Liver (tissue), 9 donors: ENCODE measurements around the gene DLL1. TPM values are rescaled to one million over a fixed set of nuclear protein-coding genes. Genes with fewer than 3 reads are reported as not detected.

Source experiments
- DNase-seq: peaks from one replicate; pipeline ENCODE4 v3.0.0-alpha.2; 2017; ENCODE audit warnings: low spot score
- H3K27ac ChIP-seq, 2 donors: one replicate each; pipeline ENCODE4 v1.7.0; 2013; ENCODE audit warnings: inconsistent platforms in 2 of 2, low read length in 2 of 2, control low read depth in 1 of 2, low read depth in 1 of 2, mild to moderate bottlenecking in 1 of 2
- H3K27me3 ChIP-seq, 4 donors: one replicate each; pipeline versions ENCODE4 v1.6.1 to v1.7.0; 2013; ENCODE audit warnings: low read length in 3 of 4, inconsistent platforms in 1 of 4, mild to moderate bottlenecking in 1 of 4, moderate library complexity in 1 of 4; ENCODE audit not compliant: control insufficient read depth in 4 of 4, insufficient read depth in 4 of 4
- H3K36me3 ChIP-seq, 4 donors: one replicate each; pipeline versions ENCODE4 v1.6.1 to v1.7.0; 2013; ENCODE audit warnings: low read length in 3 of 4, mild to moderate bottlenecking in 3 of 4, low read depth in 1 of 4, moderate library complexity in 1 of 4; ENCODE audit not compliant: control insufficient read depth in 4 of 4, insufficient read depth in 3 of 4
- H3K4me1 ChIP-seq, 4 donors: one replicate each; pipeline versions ENCODE4 v1.6.1 to v1.7.0; 2013; ENCODE audit warnings: low read length in 3 of 4, mild to moderate bottlenecking in 3 of 4, moderate library complexity in 1 of 4; ENCODE audit not compliant: control insufficient read depth in 4 of 4, insufficient read depth in 4 of 4
- H3K4me3 ChIP-seq, 3 donors: one replicate each; pipeline versions ENCODE4 v1.6.1 to v1.7.0; 2013; ENCODE audit warnings: low read length in 3 of 3, control low read depth in 1 of 3, low read depth in 1 of 3, mild to moderate bottlenecking in 1 of 3
- H3K9ac ChIP-seq, 2 donors: one replicate each; pipeline ENCODE4 v1.7.0; 2013; ENCODE audit warnings: low read length in 2 of 2, mild to moderate bottlenecking in 2 of 2, moderate library complexity in 2 of 2, control low read depth in 1 of 2, low read depth in 1 of 2
- H3K9me3 ChIP-seq, 4 donors: one replicate each; pipeline versions ENCODE4 v1.6.1 to v1.7.0; 2013; ENCODE audit warnings: low read length in 3 of 4; ENCODE audit not compliant: control insufficient read depth in 4 of 4
- ATF3 ChIP-seq: IDR thresholded peaks from 2 replicates; pipeline ENCODE4 v1.6.1; 2016; ENCODE audit warnings: antibody characterized with exemption
- CTCF ChIP-seq: fragments of 150-350 bp; IDR thresholded peaks from 2 replicates; pipeline ENCODE4 v1.5.1; 2017; ENCODE audit warnings: improper control_type of control experiment, low read depth, low read length; ENCODE audit not compliant: missing input control
- EGR1 ChIP-seq, 2 donors: IDR thresholded peaks; 2 replicates each; pipeline ENCODE4 v1.6.1; 2016 to 2018; ENCODE audit warnings: antibody characterized with exemption in 2 of 2, low read depth in 2 of 2
- FOXA1 ChIP-seq: IDR thresholded peaks from 2 replicates; pipeline ENCODE4 v1.6.1; 2016; ENCODE audit warnings: antibody characterized with exemption
- FOXA2 ChIP-seq: IDR thresholded peaks from 2 replicates; pipeline ENCODE4 v1.6.1; 2016; ENCODE audit warnings: antibody characterized with exemption
- HNF4A ChIP-seq, 2 donors: conservative IDR thresholded peaks; 2 replicates each; pipeline ENCODE4 v1.6.1; 2016; ENCODE audit warnings: antibody characterized with exemption in 2 of 2, mild to moderate bottlenecking in 2 of 2
- HNF4G ChIP-seq: IDR thresholded peaks from 2 replicates; pipeline ENCODE4 v1.6.1; 2016; ENCODE audit warnings: antibody characterized with exemption
- MAX ChIP-seq: IDR thresholded peaks from 2 replicates; pipeline ENCODE4 v1.6.1; 2016; ENCODE audit warnings: antibody characterized with exemption
- NR2F2 ChIP-seq: IDR thresholded peaks from 2 replicates; pipeline ENCODE4 v1.6.1; 2016; ENCODE audit warnings: antibody characterized with exemption
- RAD21 ChIP-seq, 2 donors: IDR thresholded peaks; 2 replicates each; pipeline ENCODE4 v1.6.1; 2016; ENCODE audit warnings: antibody characterized with exemption in 2 of 2, mild to moderate bottlenecking in 2 of 2
- REST ChIP-seq: IDR thresholded peaks from 2 replicates; pipeline ENCODE4 v1.6.1; 2016; ENCODE audit warnings: antibody characterized with exemption, mild to moderate bottlenecking
- RXRA ChIP-seq, 2 donors: IDR thresholded peaks; 2 replicates each; pipeline ENCODE4 v1.6.1; 2017 to 2018; ENCODE audit warnings: antibody characterized with exemption in 2 of 2, mild to moderate bottlenecking in 1 of 2
- SP1 ChIP-seq: IDR thresholded peaks from 2 replicates; pipeline ENCODE4 v1.6.1; 2018; ENCODE audit warnings: antibody characterized with exemption, mild to moderate bottlenecking
- TAF1 ChIP-seq: conservative IDR thresholded peaks from 2 replicates; pipeline ENCODE4 v1.6.1; 2016; ENCODE audit warnings: antibody characterized with exemption, mild to moderate bottlenecking
- YY1 ChIP-seq: IDR thresholded peaks from 2 replicates; pipeline ENCODE4 v1.6.1; 2016; ENCODE audit warnings: antibody characterized with exemption, mild to moderate bottlenecking
- ZBTB33 ChIP-seq: IDR thresholded peaks from 2 replicates; pipeline ENCODE4 v1.6.1; 2016; ENCODE audit warnings: antibody characterized with exemption
- WGBS: extraction: QIAGEN DNeasy Blood & Tissue Kit; methylation state at CpG from one replicate; pipeline ENCODE4 v1.1.7; 2013; 5-methylcytosine and 5-hydroxymethylcytosine counted together
- polyA plus RNA-seq, 2 donors: library from polyadenylated mRNA; stranded (reverse) in 1 of 2; unstranded in 1 of 2; fragments of 200-250 nt in 1 of 2; fragments of >200 nt in 1 of 2; fragmentation: Nextera tagmentation in 1 of 2; extraction: Ambion mirVana in 1 of 2; gene quantifications; one replicate each; pipeline versions ENCODE4 v1.2.1 to v1.2.3, GENCODE V29; 2013 to 2015
- total RNA-seq, 2 donors: library from RNA; depleted of rRNA; stranded (reverse); fragments of >200 nt; gene quantifications; one replicate each; pipeline ENCODE4 v1.2.3, GENCODE V29; 2014
- donor health status: healthy.
- donor health status: healthy.
- donor health status: healthy.
- donor health status: healthy.
- donor health status: healthy.

The DLL1 gene
- total and polyA plus RNA-seq, 4 donors: 1.0 to 2.3 (median 1.7) TPM

GRCh38 chr6:170291271-170292110 is 613 bp upstream of the DLL1 start:
- no peak for TF ChIP-seq ZBTB33
- TF ChIP-seq RAD21 (IDR thresholded peaks at IDR 0.05): peak; percentile 18 to 35
- 2% methylated on average over 87 of the region's 87 CpGs for WGBS

GRCh38 chr6:170289951-170290295 is 955 bp downstream of the DLL1 start:
- 3% methylated on average over 41 of the region's 41 CpGs for WGBS
- Histone ChIP-seq H3K36me3 (peaks cover 0 to 2% (median 0%) of the 10 kb centered on the region in 4 donors), H3K27me3 (peaks cover 0 to 13% (median 9%) of the 10 kb centered on the region in 4 donors), H3K4me3 (peak overlapping the region in 2 of 3 donors; percentile 64 to 69), H3K9ac (no peak overlapping the region), H3K27ac (peak overlapping the region; percentile 53 to 57), H3K9me3 (no peaks in the 10 kb centered on the region), H3K4me1 (peaks cover 10 to 58% (median 25%) of the 10 kb centered on the region in 4 donors)
- TF ChIP-seq SP1: no peak
- no peak for TF ChIP-seq HNF4A (conservative IDR thresholded peaks at IDR 0.05)
- no peak for TF ChIP-seq MAX
- TF ChIP-seq CTCF: no peak
- TF ChIP-seq FOXA1: no peak
- TF ChIP-seq ATF3: no peak
- no peak for TF ChIP-seq EGR1 (IDR thresholded peaks at IDR 0.05; ENCODE audit: low read depth in 2 of 2)
- TF ChIP-seq RXRA (IDR thresholded peaks at IDR 0.05): no peak
- TF ChIP-seq YY1: no peak
- TF ChIP-seq TAF1: no peak
- TF ChIP-seq REST: no peak
- TF ChIP-seq NR2F2: no peak
- TF ChIP-seq RAD21 (IDR thresholded peaks at IDR 0.05): no peak
- no peak for TF ChIP-seq HNF4G
- TF ChIP-seq FOXA2: no peak
- no peak for TF ChIP-seq ZBTB33
- no peak for DNase-seq

More at GRCh38 chr6:170291271-170292110, 613 bp upstream of the DLL1 start:
- H3K9ac ChIP-seq: no peak overlapping the region
- no peak for DNase-seq
- peak overlapping the region in 1 of 2 donors; percentile 64 for H3K27ac ChIP-seq
- H3K27me3 ChIP-seq: peaks cover 0 to 16% (median 11%) of the 10 kb centered on the region in 4 donors
- no peaks in the 10 kb centered on the region for H3K9me3 ChIP-seq
- H3K4me1 ChIP-seq: peaks cover 13 to 73% (median 38%) of the 10 kb centered on the region in 4 donors
- no peaks in the 10 kb centered on the region for H3K36me3 ChIP-seq
- H3K4me3 ChIP-seq: peak overlapping the region in 1 of 3 donors; percentile 69
